ENCODE measurements around the gene ERI3. TPM values are rescaled to one million over a fixed set of nuclear protein-coding genes. Genes with fewer than 3 reads are reported as not detected.
A peak's percentile ranks its signal among the peaks of the same experiment; 100 is the strongest.

Gene ERI3
- total and polyA plus RNA-seq, 7 donors, result 50.4 to 96.8 (median 59.5) TPM

GRCh38 chr1:44296806-44297205 is 58.3 kb downstream of the ERI3 start:
- no peaks in the 10 kb centered on the region for H3K27me3 ChIP-seq (ENCODE audit: insufficient read depth in 3 of 3, low read length in 2 of 3)
- no peak overlapping the region for H3K4me3 ChIP-seq
- ATAC-seq (no peak), DNase-seq (no peak)
- intact Hi-C loops (cut with DNase I), result loop anchor here in 1 of 2 donors (5.0 kb wide), 1 partner anchor 80 kb away; no protein-coding TSS in a partner anchor
- no peak for TF ChIP-seq CTCF (IDR thresholded peaks at IDR 0.05)
- no peaks in the 10 kb centered on the region for H3K9me3 ChIP-seq
- peaks cover 0 to 34% of the 10 kb centered on the region in 2 donors for H3K36me3 ChIP-seq (ENCODE audit: insufficient read depth in 1 of 2, low read depth in 1 of 2)
- no peak overlapping the region for H3K27ac ChIP-seq
- 45 to 56% (median 47%) methylated on average over 7 of the region's 7 CpGs for WGBS, 3 donors
- H3K4me1 ChIP-seq, result peaks cover 50% of the 10 kb centered on the region

GRCh38 chr1:44296086-44296485 is 59.0 kb downstream of the ERI3 start:
- Histone ChIP-seq H3K27me3 (ENCODE audit: insufficient read depth in 3 of 3, low read length in 2 of 3) (no peaks in the 10 kb centered on the region), H3K4me3 (no peak overlapping the region), H3K4me1 (peaks cover 43% of the 10 kb centered on the region), H3K9me3 (no peaks in the 10 kb centered on the region), H3K27ac (no peak overlapping the region), H3K36me3 (ENCODE audit: insufficient read depth in 1 of 2, low read depth in 1 of 2) (peaks cover 0 to 36% of the 10 kb centered on the region in 2 donors)
- 89 to 91% (median 90%) methylated on average over 6 of the region's 6 CpGs for WGBS, 3 donors
- TF ChIP-seq CTCF (IDR thresholded peaks at IDR 0.05), result no peak
- no peak for DNase-seq
- intact Hi-C loops (cut with DNase I), result loop anchor here in 1 of 2 donors (5.0 kb wide), 1 partner anchor 79 kb away; no protein-coding TSS in a partner anchor
- no peak for ATAC-seq

- intact Hi-C loops (cut with DNase I), result loop anchor here in 1 of 2 donors (5.0 kb wide), 1 partner anchor 77 kb away; no protein-coding TSS in a partner anchor
- H3K4me1 ChIP-seq, result peaks cover 34% of the 10 kb centered on the region
- H3K27ac ChIP-seq, result no peak overlapping the region
- DNase-seq, result peak; percentile 66 to 77
- no peaks in the 10 kb centered on the region for H3K9me3 ChIP-seq
- peaks cover 0 to 45% of the 10 kb centered on the region in 2 donors for H3K36me3 ChIP-seq (ENCODE audit: insufficient read depth in 1 of 2, low read depth in 1 of 2)
- H3K4me3 ChIP-seq, result no peak overlapping the region
- WGBS, 3 donors, result 54 to 60% (median 58%) methylated on average over 4 of the region's 4 CpGs
- ATAC-seq, result peak; percentile 64 to 74 (median 66)
- no peaks in the 10 kb centered on the region for H3K27me3 ChIP-seq (ENCODE audit: insufficient read depth in 3 of 3, low read length in 2 of 3)
- TF ChIP-seq CTCF (IDR thresholded peaks at IDR 0.05), result peak; percentile 20
Measured at GRCh38 chr1:44294588-44295007, 60.5 kb downstream of the ERI3 start.

- H3K27me3 ChIP-seq (ENCODE audit: insufficient read depth in 3 of 3, low read length in 2 of 3), result no peaks in the 10 kb centered on the region
- no peak overlapping the region for H3K27ac ChIP-seq
- WGBS, 3 donors, result 27 to 34% (median 28%) methylated on average over 9 of the region's 9 CpGs
- no peak overlapping the region for H3K4me3 ChIP-seq
- peaks cover 0 to 49% of the 10 kb centered on the region in 2 donors for H3K36me3 ChIP-seq (ENCODE audit: insufficient read depth in 1 of 2, low read depth in 1 of 2)
- DNase-seq (peak; percentile 34 to 77), ATAC-seq (peak; percentile 70 to 86 (median 80))
- H3K4me1 ChIP-seq, result peaks cover 34% of the 10 kb centered on the region
- intact Hi-C loops (cut with DNase I), result no loop called here
- no peaks in the 10 kb centered on the region for H3K9me3 ChIP-seq
- TF ChIP-seq CTCF (IDR thresholded peaks at IDR 0.05), result peak; percentile 13
Measured at GRCh38 chr1:44293761-44294315, 61.2 kb downstream of the ERI3 start.

Data from psoas muscle (tissue), 8 donors.